SK-N-SH (cell line): ENCODE measurements around the gene SPRED1. TPM values are rescaled to one million over a fixed set of nuclear protein-coding genes. Genes with fewer than 3 reads are reported as not detected.
"Not testable (repeated sequence)": the region's sequence is repeated elsewhere in the genome, so short reads cannot be mapped to it uniquely, and the experiment has no call there.

ENCODE experiments used
- CTCF ChIA-PET: fragments of 300-600, 350-600 bp; formaldehyde crosslinking; extraction: SDS; loops from one replicate; lab custom pipeline; 2021; lab: Yijun Ruan, JAX
- POLR2A ChIA-PET: fragments of 350-600 bp; sonication (Branson Sonifier 250); formaldehyde crosslinking; extraction: SDS; loops from one replicate; lab custom pipeline; 2020; ENCODE audit warnings: antibody characterized with exemption, inconsistent platforms; lab: Yijun Ruan, JAX
- DNase-seq: peaks from one replicate; pipeline ENCODE4 v3.0.0; 2012
- H2AFZ ChIP-seq: fragments of 200-600 bp; sonication (generic); 2 replicates; pipeline ENCODE4 v1.8.1; 2016; ENCODE audit warnings: antibody characterized with exemption, mild to moderate bottlenecking, low read depth
- H3F3A ChIP-seq: fragments of 200-600 bp; sonication (generic); replicated peaks from 2 replicates; pipeline ENCODE3; 2016; ENCODE audit warnings: antibody characterized with exemption, mild to moderate bottlenecking; ENCODE audit not compliant: insufficient read depth
- H3K27ac ChIP-seq, 2 experiments: fragments of 200-500 bp in 1 of 2; fragments of 200-600 bp in 1 of 2; sonication (Bioruptor generic) in 1 of 2; sonication (generic), shearing (Covaris generic) in 1 of 2; 2 replicates each; pipeline versions ENCODE4 v1.5.1 to v1.6.1; 2014 to 2016; ENCODE audit warnings: low read depth in 2 of 2, inconsistent platforms in 1 of 2, low read length in 1 of 2, mild to moderate bottlenecking in 1 of 2, mixed read lengths in 1 of 2
- H3K27me3 ChIP-seq: fragments of 200-600 bp; sonication (generic), shearing (Covaris generic); 2 replicates; pipeline ENCODE4 v1.6.1; 2016; ENCODE audit warnings: mixed run types; ENCODE audit not compliant: insufficient read depth
- H3K36me3 ChIP-seq, 2 experiments: fragments of 200-500 bp in 1 of 2; fragments of 200-600 bp in 1 of 2; sonication (Bioruptor generic) in 1 of 2; sonication (generic) in 1 of 2; replicated peaks in 1 of 2; 2 replicates each; pipeline versions ENCODE3 to v1.5.1; 2014 to 2016; ENCODE audit warnings: low read length in 1 of 2, mild to moderate bottlenecking in 1 of 2; ENCODE audit not compliant: insufficient read depth in 2 of 2, control insufficient read depth in 1 of 2
- H3K4me1 ChIP-seq, 2 experiments: fragments of 200-500 bp in 1 of 2; fragments of 200-600 bp in 1 of 2; sonication (Bioruptor generic) in 1 of 2; sonication (generic), shearing (Covaris generic) in 1 of 2; 2 replicates each; pipeline versions ENCODE4 v1.5.1 to v1.6.1; 2014 to 2016; ENCODE audit warnings: low read depth in 1 of 2, low read length in 1 of 2, mixed run types in 1 of 2; ENCODE audit not compliant: insufficient read depth in 2 of 2, control insufficient read depth in 1 of 2
- H3K4me2 ChIP-seq: fragments of 200-600 bp; sonication (generic), shearing (Covaris generic); 2 replicates; pipeline ENCODE4 v1.6.1; 2017; ENCODE audit warnings: mixed run types
- H3K4me3 ChIP-seq, 2 experiments: fragments of 200-500 bp in 1 of 2; fragments of 200-600 bp in 1 of 2; sonication (Bioruptor generic) in 1 of 2; sonication (generic), shearing (Covaris generic) in 1 of 2; 2 replicates each; pipeline versions ENCODE4 v1.5.1 to v1.8.1; 2014 to 2016; ENCODE audit warnings: low read depth in 2 of 2, inconsistent platforms in 1 of 2, low read length in 1 of 2, mild to moderate bottlenecking in 1 of 2, mixed read lengths in 1 of 2, moderate library complexity in 1 of 2
- H3K79me2 ChIP-seq: fragments of 200-600 bp; sonication (generic); 2 replicates; pipeline ENCODE4 v1.8.1; 2017; ENCODE audit warnings: mild to moderate bottlenecking; ENCODE audit not compliant: insufficient read depth
- H3K9ac ChIP-seq: fragments of 200-600 bp; sonication (generic); 2 replicates; pipeline ENCODE4 v1.6.1; 2017; ENCODE audit warnings: mixed run types
- H3K9me2 ChIP-seq: fragments of 200-600 bp; sonication (generic); 2 replicates; pipeline ENCODE4 v1.6.1; 2017; ENCODE audit warnings: mixed run types
- H3K9me3 ChIP-seq: fragments of 200-600 bp; sonication (generic); 2 replicates; pipeline ENCODE4 v1.6.1; 2017; ENCODE audit warnings: mixed run types, mild to moderate bottlenecking, moderate library complexity
- H4K20me1 ChIP-seq: fragments of 200-600 bp; sonication (generic); 2 replicates; pipeline ENCODE4 v1.6.1; 2017; ENCODE audit warnings: mild to moderate bottlenecking, mixed run types; ENCODE audit not compliant: insufficient read depth
- CHD2 ChIP-seq: fragments of 150-350 bp; IDR thresholded peaks from 2 replicates; pipeline ENCODE4 v1.6.1; 2018; ENCODE audit warnings: low read length; ENCODE audit not compliant: partially characterized antibody
- CTCF ChIP-seq: fragments of 200-600 bp; sonication (generic); IDR thresholded peaks from 2 replicates; pipeline ENCODE4 v1.6.1; 2017; ENCODE audit warnings: antibody characterized with exemption, mild to moderate bottlenecking, moderate library complexity
- GATA2 ChIP-seq: sonication (generic); formaldehyde crosslinking; IDR thresholded peaks from 2 replicates; pipeline ENCODE4 v1.5.0; 2020; ENCODE audit warnings: mild to moderate bottlenecking, missing genetic modification reagents
- JUND ChIP-seq: IDR thresholded peaks from 2 replicates; pipeline ENCODE4 v1.4.0; 2012
- MAX ChIP-seq: IDR thresholded peaks from 2 replicates; pipeline ENCODE4 v1.4.0; 2012; ENCODE audit warnings: low read depth
- NFIC ChIP-seq: IDR thresholded peaks from 2 replicates; pipeline ENCODE4 v1.4.0; 2012; ENCODE audit warnings: borderline replicate concordance
- NRF1 ChIP-seq: IDR thresholded peaks from 2 replicates; pipeline ENCODE4 v1.6.1; 2012; ENCODE audit warnings: low read depth, mild to moderate bottlenecking, low read length
- REST ChIP-seq: IDR thresholded peaks from 2 replicates; pipeline ENCODE4 v1.6.1; 2012; ENCODE audit warnings: mild to moderate bottlenecking, low read depth, low read length, moderate library complexity
- RXRA ChIP-seq: IDR thresholded peaks from 2 replicates; pipeline ENCODE4 v1.4.0; 2012; ENCODE audit warnings: low read depth, mild to moderate bottlenecking, borderline replicate concordance
- SIN3A ChIP-seq: IDR thresholded peaks from 2 replicates; pipeline ENCODE4 v1.6.1; 2012; ENCODE audit warnings: low read depth, mild to moderate bottlenecking, low read length, moderate library complexity, borderline replicate concordance
- SMC3 ChIP-seq: IDR thresholded peaks from 2 replicates; pipeline ENCODE4 v1.6.1; 2012; ENCODE audit warnings: low read depth, low read length, improper control_type of control experiment
- TAF1 ChIP-seq: IDR thresholded peaks from 2 replicates; pipeline ENCODE4 v1.6.1; 2012; ENCODE audit warnings: low read depth, mild to moderate bottlenecking, low read length, moderate library complexity, borderline replicate concordance
- YY1 ChIP-seq: IDR thresholded peaks from 2 replicates; pipeline ENCODE4 v1.4.0; 2012; ENCODE audit warnings: low read depth, mild to moderate bottlenecking
- WGBS: methylation state at CpG from one replicate; pipeline ENCODE4 v1.1.6; 2017; ENCODE audit warnings: low lambda C conversion rate; 5-methylcytosine and 5-hydroxymethylcytosine counted together
- polyA plus RNA-seq, 3 experiments: library from polyadenylated mRNA; depleted of rRNA; stranded (reverse); fragments of >200 nt; gene quantifications; 2 replicates each; pipeline ENCODE4 v1.2.3, GENCODE V29; 2012

Gene SPRED1
- polyA plus RNA-seq, 1 of the 3 experiments (the other 2 are of a cell fraction) = 4.4 TPM

GRCh38 chr15:38229705-38230310 is 22.8 kb upstream of the SPRED1 start (continued):
- TF ChIP-seq REST = no peak
- TF ChIP-seq CHD2 = no peak
- no peak for TF ChIP-seq SIN3A
- TF ChIP-seq SMC3 = no peak
- no peak for TF ChIP-seq RXRA
- TF ChIP-seq YY1 = no peak
- no peak for TF ChIP-seq GATA2 (CRISPR knock-in tag)
- TF ChIP-seq TAF1 = no peak
- no peak for TF ChIP-seq NFIC
- TF ChIP-seq CTCF = no peak
- TF ChIP-seq JUND = no peak
- TF ChIP-seq MAX = no peak
- no peak for TF ChIP-seq NRF1

GRCh38 chr15:38231436-38231835 is 21.2 kb upstream of the SPRED1 start:
- Histone ChIP-seq H3K4me1 (peaks cover 5 to 6% of the 10 kb centered on the region in 2 experiments; a peak in 3 of 4 replicates), H3K36me3 (no peaks in the 10 kb centered on the region), H2AFZ (no peak overlapping the region), H4K20me1 (no peaks in the 10 kb centered on the region), H3K79me2 (no peaks in the 10 kb centered on the region), H3F3A (peaks cover 6% of the 10 kb centered on the region), H3K27me3 (no peaks in the 10 kb centered on the region), H3K9ac (no peak overlapping the region), H3K9me3 (no peaks in the 10 kb centered on the region), H3K4me2 (no peak overlapping the region), H3K9me2 (no peaks in the 10 kb centered on the region), H3K27ac (no peak overlapping the region), H3K4me3 (no peak overlapping the region)
- TF ChIP-seq JUND = no peak
- TF ChIP-seq GATA2 (CRISPR knock-in tag) = no peak
- DNase-seq = no peak
- WGBS = 87% methylated on average over 5 of the region's 5 CpGs
- POLR2A ChIA-PET = no interaction called here
- CTCF ChIA-PET = interaction anchor here (1.3 kb wide), 1 partner anchor 9 kb away, joined by 3 read pairs; no protein-coding TSS in a partner anchor

- CTCF ChIA-PET = interaction anchor here (1.4 kb wide), 1 partner anchor 14 kb away, joined by 3 read pairs; no protein-coding TSS in a partner anchor
These were observed 15.6 kb upstream of the SPRED1 start for GRCh38 chr15:38237021-38237420.

More at GRCh38 chr15:38237021-38237420, 15.6 kb upstream of the SPRED1 start:
- H3K36me3 ChIP-seq, H3K9me2 ChIP-seq, H3K9me3 ChIP-seq, H3K27me3 ChIP-seq, POLR2A ChIA-PET, H3K79me2 ChIP-seq, H3K4me2 ChIP-seq, H3K27ac ChIP-seq, H3K4me3 ChIP-seq, H4K20me1 ChIP-seq, H3F3A ChIP-seq, H3K9ac ChIP-seq, H3K4me1 ChIP-seq, DNase-seq, H2AFZ ChIP-seq: not testable (repeated sequence)
- 89% methylated on average over 9 of the region's 9 CpGs for WGBS
